ENCODE data around the gene PIEZO2.

GRCh38 chr18:10822456-10822855, 326.9 kb downstream of the PIEZO2 start:
- no peak for TF ChIP-seq EZH2phosphoT487 (IDR thresholded peaks at IDR 0.05)
- no peak for TF ChIP-seq CTCF (IDR thresholded peaks at IDR 0.05)
